ENCODE measurements around the gene PTTG1IP2.

Gene PTTG1IP2

DNA sequence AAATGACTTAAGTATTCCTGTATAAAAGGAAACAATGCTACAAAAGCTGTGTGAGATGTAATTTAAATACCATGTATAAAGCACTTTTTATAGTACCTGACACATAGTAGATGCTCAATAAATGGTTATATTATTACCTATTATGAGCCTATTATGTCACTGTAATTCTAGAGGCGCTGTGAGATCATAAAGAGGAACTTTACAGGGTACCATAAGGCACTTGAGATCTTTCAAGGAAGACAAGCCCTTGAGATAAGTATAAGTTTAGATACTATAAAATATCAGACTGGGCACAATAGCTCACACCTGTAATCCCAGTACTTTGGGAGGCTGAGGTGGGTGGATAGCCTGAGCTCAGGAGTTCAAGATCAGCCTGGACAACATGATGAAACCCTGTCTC, 38.3 kb downstream of the PTTG1IP2 start:
- no peak for TF ChIP-seq GATA3 (IDR thresholded peaks at IDR 0.05; ENCODE audit: low read depth, low read length)
- no peak for TF ChIP-seq GATA2 (IDR thresholded peaks at IDR 0.05; ENCODE audit: low read depth, low read length)

DNA sequence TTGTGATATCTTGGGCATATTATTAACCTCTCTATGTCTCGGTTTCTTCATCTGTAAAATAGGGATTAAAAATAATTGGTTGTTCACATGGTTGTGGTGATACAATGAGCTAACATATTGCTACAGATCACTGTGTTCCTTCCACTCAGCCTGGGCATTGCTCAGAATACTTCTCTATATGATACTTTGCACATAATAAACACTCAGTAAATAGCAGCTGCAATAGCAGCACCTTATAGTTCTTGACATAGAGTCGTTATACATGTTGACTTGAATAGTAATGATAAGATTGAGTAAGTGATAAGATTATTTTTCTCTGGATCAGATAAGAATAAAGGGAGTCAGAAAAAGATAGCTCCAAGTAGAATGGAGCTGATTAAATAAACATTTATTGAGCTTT, 42.3 kb downstream of the PTTG1IP2 start:
- TF ChIP-seq GATA3 (IDR thresholded peaks at IDR 0.05; ENCODE audit: low read depth, low read length) = no peak
- TF ChIP-seq GATA2 (IDR thresholded peaks at IDR 0.05; ENCODE audit: low read depth, low read length) = no peak

- TF ChIP-seq GATA3 (IDR thresholded peaks at IDR 0.05; ENCODE audit: low read depth, low read length) (no peak), GATA2 (IDR thresholded peaks at IDR 0.05; ENCODE audit: low read depth, low read length) (no peak)
Measured at GRCh38 chr7:90512821-90513254, 43.4 kb downstream of the PTTG1IP2 start.

GRCh38 chr7:90516257-90516656, 46.8 kb downstream of the PTTG1IP2 start:
- TF ChIP-seq GATA3 (IDR thresholded peaks at IDR 0.05; ENCODE audit: low read depth, low read length) = no peak
- no peak for TF ChIP-seq GATA2 (IDR thresholded peaks at IDR 0.05; ENCODE audit: low read depth, low read length)

- TF ChIP-seq GATA3 (IDR thresholded peaks at IDR 0.05; ENCODE audit: low read depth, low read length) (no peak), GATA2 (IDR thresholded peaks at IDR 0.05; ENCODE audit: low read depth, low read length) (no peak)
Measured at GRCh38 chr7:90518630-90519029, 49.2 kb downstream of the PTTG1IP2 start.

GRCh38 chr7:90520484-90520883, 51.0 kb downstream of the PTTG1IP2 start:
- TF ChIP-seq GATA3 (IDR thresholded peaks at IDR 0.05; ENCODE audit: low read depth, low read length) (no peak), GATA2 (IDR thresholded peaks at IDR 0.05; ENCODE audit: low read depth, low read length) (no peak)

GRCh38 chr7:90530263-90530662, 60.8 kb downstream of the PTTG1IP2 start:
- no peak for TF ChIP-seq GATA3 (IDR thresholded peaks at IDR 0.05; ENCODE audit: low read depth, low read length)
- no peak for TF ChIP-seq GATA2 (IDR thresholded peaks at IDR 0.05; ENCODE audit: low read depth, low read length)

- no peak for TF ChIP-seq GATA3 (IDR thresholded peaks at IDR 0.05; ENCODE audit: low read depth, low read length)
- no peak for TF ChIP-seq GATA2 (IDR thresholded peaks at IDR 0.05; ENCODE audit: low read depth, low read length)
Measured at GRCh38 chr7:90532231-90532929, 62.9 kb downstream of the PTTG1IP2 start.

DNA sequence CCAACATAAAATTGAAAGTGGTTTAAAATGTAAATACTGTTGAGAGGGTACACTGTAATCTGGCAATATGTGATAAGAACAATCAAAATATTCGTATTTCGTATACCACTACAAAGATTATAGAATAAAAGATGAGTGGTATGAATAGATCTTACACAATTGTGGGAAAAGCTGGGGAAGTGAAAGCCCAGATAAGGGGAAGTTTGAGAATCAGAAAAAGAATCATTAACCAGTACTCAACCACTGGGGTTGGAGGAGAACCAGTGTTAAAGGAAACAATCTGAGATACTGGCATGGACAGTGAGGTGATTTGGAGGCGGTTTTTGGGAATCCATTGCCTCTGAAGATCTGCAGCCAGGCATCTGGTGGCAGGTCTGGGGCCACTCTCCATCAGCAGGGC, 67.0 kb downstream of the PTTG1IP2 start:
- no peak for TF ChIP-seq GATA2 (IDR thresholded peaks at IDR 0.05; ENCODE audit: low read depth, low read length)
- no peak for TF ChIP-seq GATA3 (IDR thresholded peaks at IDR 0.05; ENCODE audit: low read depth, low read length)

- TF ChIP-seq GATA2 (IDR thresholded peaks at IDR 0.05; ENCODE audit: low read depth, low read length) = no peak
- TF ChIP-seq GATA3 (IDR thresholded peaks at IDR 0.05; ENCODE audit: low read depth, low read length) = no peak
Measured at GRCh38 chr7:90538405-90538804, 69.0 kb downstream of the PTTG1IP2 start.

DNA sequence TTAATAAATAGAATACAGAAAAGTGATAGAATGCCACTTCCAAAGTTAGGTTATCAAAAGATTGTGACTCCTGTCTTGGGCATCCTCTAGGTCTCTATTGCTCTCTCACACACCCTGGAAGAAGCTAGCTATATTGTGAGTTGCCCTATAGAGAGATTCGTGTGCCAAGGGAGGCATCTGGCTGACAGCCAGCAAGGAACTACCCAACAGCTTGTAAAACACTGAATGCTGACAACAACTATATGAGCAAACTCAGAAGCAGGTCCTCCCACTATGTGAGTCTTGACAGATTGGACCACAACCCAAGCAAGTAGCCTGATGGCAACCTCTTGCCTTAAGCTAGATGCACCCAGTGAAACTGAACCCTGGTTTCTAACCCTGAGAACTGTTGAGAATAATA, 71.0 kb downstream of the PTTG1IP2 start:
- TF ChIP-seq GATA3 (IDR thresholded peaks at IDR 0.05; ENCODE audit: low read depth, low read length) = no peak
- no peak for TF ChIP-seq GATA2 (IDR thresholded peaks at IDR 0.05; ENCODE audit: low read depth, low read length)

DNA sequence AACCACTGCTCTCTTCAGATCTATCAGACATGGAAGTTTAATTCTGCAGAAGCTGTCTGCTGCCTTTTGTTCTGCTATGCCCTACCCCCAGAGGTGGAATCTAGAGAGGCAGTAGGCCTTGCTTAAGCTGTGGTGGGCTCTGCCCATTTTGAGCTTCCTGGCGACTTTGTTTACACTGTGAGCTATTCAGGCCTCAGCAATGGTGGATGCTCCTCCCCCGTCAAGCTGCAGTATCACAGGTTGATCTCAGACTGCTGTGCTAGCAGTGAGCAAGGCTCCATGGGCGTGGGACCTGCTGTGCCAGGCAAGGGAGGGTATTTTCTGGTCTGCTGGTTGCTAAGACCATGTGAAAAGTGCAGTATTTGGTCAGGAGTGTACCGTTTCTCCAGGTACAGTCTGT, 81.6 kb downstream of the PTTG1IP2 start:
- TF ChIP-seq GATA3 (IDR thresholded peaks at IDR 0.05; ENCODE audit: low read depth, low read length) (no peak), GATA2 (IDR thresholded peaks at IDR 0.05; ENCODE audit: low read depth, low read length) (no peak)

DNA sequence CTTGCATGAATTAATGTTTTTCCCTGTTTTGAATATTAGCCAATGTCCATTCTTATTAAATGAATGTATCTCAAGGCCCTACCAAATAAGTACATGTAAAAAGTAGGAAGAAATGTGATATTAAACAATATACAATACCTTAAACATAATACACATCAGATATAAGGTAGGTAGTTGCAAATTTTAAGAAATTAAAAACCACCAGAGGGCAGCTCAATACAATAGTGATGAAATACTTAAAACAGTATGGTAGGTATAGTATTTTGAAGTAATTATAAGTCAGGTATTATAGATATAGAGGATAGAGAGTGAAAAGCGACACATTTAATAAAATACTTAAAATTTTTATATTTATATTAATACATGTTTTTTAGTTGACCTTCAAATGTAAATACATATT, 83.1 kb downstream of the PTTG1IP2 start:
- TF ChIP-seq GATA3 (IDR thresholded peaks at IDR 0.05; ENCODE audit: low read depth, low read length) = no peak
- TF ChIP-seq GATA2 (IDR thresholded peaks at IDR 0.05; ENCODE audit: low read depth, low read length) = no peak

DNA sequence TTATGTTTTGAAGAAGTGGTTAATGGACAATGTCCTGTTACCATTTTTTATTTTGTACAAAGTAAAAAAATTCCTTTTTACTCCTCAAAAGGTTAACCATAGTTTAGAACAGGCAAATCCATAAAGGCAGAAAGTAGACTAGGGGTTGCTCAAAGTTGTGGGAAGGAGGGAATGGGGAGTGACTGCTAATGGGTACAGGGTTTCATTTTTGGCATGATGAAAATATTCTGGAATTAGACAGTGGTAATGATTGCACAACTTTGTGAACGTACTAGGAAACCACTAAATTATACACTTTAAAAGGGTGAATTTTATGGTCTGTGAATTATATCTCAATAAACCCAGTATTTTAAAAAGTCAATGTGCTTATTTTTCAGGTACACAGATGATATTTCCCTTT, 91.3 kb downstream of the PTTG1IP2 start:
- TF ChIP-seq GATA3 (IDR thresholded peaks at IDR 0.05; ENCODE audit: low read depth, low read length) = no peak
- TF ChIP-seq GATA2 (IDR thresholded peaks at IDR 0.05; ENCODE audit: low read depth, low read length) = no peak
